ENCODE results near the gene MARF1. TPM values are rescaled to one million over a fixed set of nuclear protein-coding genes. Genes with fewer than 3 reads are reported as not detected.

MARF1 gene
- total RNA-seq, 1 experiment from 2014 or later, result 57.6 TPM

GRCh38 chr16:15621456-15621855, 21.5 kb downstream of the MARF1 start:
- no peaks in the 10 kb centered on the region for H3K27me3 Mint-ChIP-seq (ENCODE audit: unreplicated experiment)
- no TSS peak for BruUV-seq (replicated peaks)
- no peaks in the 10 kb centered on the region for H3K4me1 Mint-ChIP-seq (ENCODE audit: low read depth, unreplicated experiment)
- no peaks in the 10 kb centered on the region for H3K9me3 Mint-ChIP-seq (ENCODE audit: low read depth, unreplicated experiment)
- no peak for DNase-seq
- intact Hi-C loops (cut with micrococcal nuclease; ENCODE audit: unreplicated experiment), result loop anchor here (10.0 kb wide), 1 partner anchor 63 kb away; no protein-coding TSS in a partner anchor
- H3K27ac Mint-ChIP-seq (ENCODE audit: unreplicated experiment), result no peak overlapping the region
- no peak overlapping the region for H3K4me3 Mint-ChIP-seq (ENCODE audit: low read depth, unreplicated experiment)
- CTCF ChIA-PET, result interaction anchor here (0.6 kb wide), 1 partner anchor 2000 kb away, joined by 6 read pairs; no protein-coding TSS in a partner anchor
- TF ChIP-seq CTCF (IDR thresholded peaks at IDR 0.05; ENCODE audit: unreplicated experiment), result no peak
- H3K36me3 Mint-ChIP-seq (ENCODE audit: insufficient read depth, unreplicated experiment), result peaks cover 30% of the 10 kb centered on the region

DNA sequence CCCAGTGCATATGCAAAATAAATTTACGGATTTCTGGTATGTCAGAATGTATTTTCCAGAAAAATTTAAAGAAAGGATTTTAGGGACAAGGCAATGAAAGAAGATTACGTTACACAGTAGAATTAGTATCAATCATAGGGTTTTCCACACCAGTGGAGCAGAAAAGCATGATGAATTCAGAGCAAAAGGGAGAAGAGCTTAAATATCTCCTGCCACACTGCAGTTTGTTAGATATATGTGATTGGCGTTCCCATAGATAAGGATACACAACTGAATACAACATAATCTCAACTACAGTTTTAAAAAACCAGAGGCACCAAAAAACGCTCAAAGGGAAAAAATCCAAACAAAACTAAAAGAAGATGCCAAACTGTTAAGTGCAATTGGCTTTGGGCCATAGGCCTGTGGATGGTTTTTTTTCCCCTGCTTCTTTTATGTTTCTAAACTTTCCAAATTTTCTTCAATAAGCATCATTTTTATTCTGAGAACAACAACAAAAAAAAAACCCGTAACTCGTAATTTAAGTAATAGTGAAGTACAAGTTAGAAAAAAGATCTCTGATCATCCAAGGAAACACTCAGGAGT, 22.3 kb downstream of the MARF1 start:
- no peak overlapping the region for H3K4me3 Mint-ChIP-seq (ENCODE audit: low read depth, unreplicated experiment)
- no peak for DNase-seq
- no peak overlapping the region for H3K27ac Mint-ChIP-seq (ENCODE audit: unreplicated experiment)
- H3K4me1 Mint-ChIP-seq (ENCODE audit: low read depth, unreplicated experiment), result no peaks in the 10 kb centered on the region
- peaks cover 30% of the 10 kb centered on the region for H3K36me3 Mint-ChIP-seq (ENCODE audit: insufficient read depth, unreplicated experiment)
- no peaks in the 10 kb centered on the region for H3K27me3 Mint-ChIP-seq (ENCODE audit: unreplicated experiment)
- BruUV-seq (replicated peaks), result no TSS peak
- H3K9me3 Mint-ChIP-seq (ENCODE audit: low read depth, unreplicated experiment), result no peaks in the 10 kb centered on the region
- no peak for TF ChIP-seq CTCF (IDR thresholded peaks at IDR 0.05; ENCODE audit: unreplicated experiment)
- CTCF ChIA-PET, result no interaction called here
- intact Hi-C loops (cut with micrococcal nuclease; ENCODE audit: unreplicated experiment), result loop anchor here (10.0 kb wide), 1 partner anchor 64 kb away; no protein-coding TSS in a partner anchor

DNA sequence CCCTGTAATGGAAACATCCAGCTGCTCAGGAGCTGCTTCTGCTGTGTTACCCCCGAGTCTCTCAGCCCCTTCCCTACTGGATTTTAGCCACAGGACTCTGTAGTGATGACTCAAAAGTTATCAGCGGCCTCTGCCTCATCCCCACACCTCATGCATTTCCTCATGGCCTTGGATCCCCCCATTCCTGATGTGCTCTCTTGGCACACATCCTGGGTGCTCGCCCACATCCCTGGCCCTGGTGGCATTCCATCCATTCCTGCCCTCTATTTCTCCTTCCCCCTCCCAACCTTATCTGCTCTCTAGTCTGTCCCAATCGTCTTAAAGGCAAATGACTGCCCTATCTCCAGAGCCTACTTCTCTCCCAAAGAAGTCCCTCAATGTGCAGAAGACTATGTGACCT, 24.6 kb downstream of the MARF1 start:
- peak overlapping the region; percentile 26 for H3K27ac Mint-ChIP-seq (ENCODE audit: unreplicated experiment)
- CTCF ChIA-PET, result no interaction called here
- BruUV-seq (replicated peaks), result no TSS peak
- H3K4me3 Mint-ChIP-seq (ENCODE audit: low read depth, unreplicated experiment), result no peak overlapping the region
- H3K9me3 Mint-ChIP-seq (ENCODE audit: low read depth, unreplicated experiment), result no peaks in the 10 kb centered on the region
- H3K36me3 Mint-ChIP-seq (ENCODE audit: insufficient read depth, unreplicated experiment), result peaks cover 26% of the 10 kb centered on the region
- no peak for TF ChIP-seq CTCF (IDR thresholded peaks at IDR 0.05; ENCODE audit: unreplicated experiment)
- no peak for DNase-seq
- intact Hi-C loops (cut with micrococcal nuclease; ENCODE audit: unreplicated experiment), result no loop called here
- H3K4me1 Mint-ChIP-seq (ENCODE audit: low read depth, unreplicated experiment), result peaks cover 7% of the 10 kb centered on the region
- no peaks in the 10 kb centered on the region for H3K27me3 Mint-ChIP-seq (ENCODE audit: unreplicated experiment)

DNA sequence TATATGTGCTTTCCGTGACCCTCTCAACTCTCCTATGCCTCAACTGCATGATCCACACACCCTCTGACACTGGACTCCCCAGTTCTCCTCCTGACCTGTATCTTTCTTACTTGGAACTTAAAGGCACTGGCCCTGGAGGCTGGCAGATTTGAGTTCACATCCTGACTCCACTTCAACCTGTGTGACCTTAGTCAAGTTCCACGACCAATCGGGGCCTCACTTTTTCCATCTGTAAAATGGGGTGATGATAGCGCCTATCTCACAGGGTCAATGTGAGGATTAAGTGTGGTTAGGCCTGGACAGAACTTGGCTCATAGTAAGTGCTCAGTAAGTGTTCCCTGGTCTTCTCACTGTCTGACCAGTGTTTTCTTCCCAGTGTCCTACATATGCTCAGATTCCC, 25.1 kb downstream of the MARF1 start:
- intact Hi-C loops (cut with micrococcal nuclease; ENCODE audit: unreplicated experiment), result no loop called here

More for the DNA sequence above, 25.1 kb downstream of the MARF1 start:
- no peak for DNase-seq
- TF ChIP-seq CTCF (IDR thresholded peaks at IDR 0.05; ENCODE audit: unreplicated experiment), result no peak
- BruUV-seq (replicated peaks), result no TSS peak
- H3K36me3 Mint-ChIP-seq (ENCODE audit: insufficient read depth, unreplicated experiment), result peaks cover 30% of the 10 kb centered on the region
- no peaks in the 10 kb centered on the region for H3K9me3 Mint-ChIP-seq (ENCODE audit: low read depth, unreplicated experiment)
- no peaks in the 10 kb centered on the region for H3K27me3 Mint-ChIP-seq (ENCODE audit: unreplicated experiment)
- no peak overlapping the region for H3K4me3 Mint-ChIP-seq (ENCODE audit: low read depth, unreplicated experiment)
- H3K4me1 Mint-ChIP-seq (ENCODE audit: low read depth, unreplicated experiment), result peaks cover 9% of the 10 kb centered on the region
- CTCF ChIA-PET, result no interaction called here
- peak overlapping the region; percentile 26 for H3K27ac Mint-ChIP-seq (ENCODE audit: unreplicated experiment)

All from Calu3 (cell line).